Right cardiac atrium (tissue), 5 donors: ENCODE results near the gene PPP1R27. TPM values are rescaled to one million over a fixed set of nuclear protein-coding genes. Genes with fewer than 3 reads are reported as not detected.

ENCODE experiments used
- ATAC-seq, 2 donors: fragments of 200-7000 bp; cut with Tn5 transposase; one replicate each; pipeline versions ENCODE4 v1.8.0 to v1.9.1; 2020; ENCODE audit warnings: moderate library complexity in 2 of 2, mild to moderate bottlenecking in 1 of 2
- DNase-seq, 3 donors: peaks; one replicate each; pipeline ENCODE4 v3.0.0-alpha.2; 2020
- H3K27ac ChIP-seq: one replicate; pipeline ENCODE4 v1.5.1; 2013; ENCODE audit warnings: mild to moderate bottlenecking, low read length, control low read depth, moderate library complexity
- H3K27me3 ChIP-seq: one replicate; pipeline ENCODE4 v1.6.1; 2013; ENCODE audit not compliant: control insufficient read depth, insufficient read depth
- H3K4me1 ChIP-seq: one replicate; pipeline ENCODE4 v1.6.1; 2013; ENCODE audit warnings: low read length; ENCODE audit not compliant: control insufficient read depth, insufficient read depth
- H3K4me3 ChIP-seq: one replicate; pipeline ENCODE4 v1.5.1; 2013; ENCODE audit warnings: low read length, control low read depth
- H3K9me3 ChIP-seq: one replicate; pipeline ENCODE4 v1.6.1; 2013; ENCODE audit warnings: low read length; ENCODE audit not compliant: control insufficient read depth
- WGBS: extraction: QIAGEN DNeasy Blood & Tissue Kit; methylation state at CpG from one replicate; pipeline ENCODE4 v1.1.7; 2013; 5-methylcytosine and 5-hydroxymethylcytosine counted together
- intact Hi-C, 4 donors: fragments of 100-400 bp; cut with DNase I; formaldehyde crosslinking; loops; one replicate each; pipeline versions ENCODE4 v1.11.0 to v1.14.0; 2022 to 2023
- polyA plus RNA-seq: library from polyadenylated mRNA; stranded (reverse); fragments of 200-250 nt; gene quantifications from one replicate; pipeline ENCODE4 v1.2.3, GENCODE V29; 2013
- total RNA-seq, 4 donors: library from RNA; stranded (reverse); fragmentation: NEBNext Ultra II Directional; extraction: Animal tissue kit (Norgen Biotek cat#: 25700); gene quantifications; one replicate each; pipeline ENCODE4 v1.2.1, GENCODE V29; 2021
- donor health status: healthy with polysubstance abuse.
- donor health status: DM: no; HTN: yes; CAD: no.
- donor health status: DM: no; HTN: no; CAD: no.
- donor health status: DM: no; HTN: yes; CAD: no; lungs with severe emphysema.
- donor health status: DM: yes; HTN: yes; CAD: no.

PPP1R27 gene
- total and polyA plus RNA-seq, 5 donors: 0.85 TPM; not detected in 4

- Histone ChIP-seq H3K27ac (no peak overlapping the region), H3K4me3 (no peak overlapping the region), H3K4me1 (no peaks in the 10 kb centered on the region), H3K27me3 (no peaks in the 10 kb centered on the region), H3K9me3 (no peaks in the 10 kb centered on the region)
- peak in 1 of 3 donors; percentile 41 for DNase-seq
- intact Hi-C loops: no loop called here
- WGBS: 86% methylated on average over 41 of the region's 41 CpGs
- no peak for ATAC-seq
These were observed 20.8 kb downstream of the PPP1R27 start for GRCh38 chr17:81813861-81814683.

- Histone ChIP-seq H3K27ac (no peak overlapping the region), H3K4me3 (no peak overlapping the region), H3K9me3 (no peaks in the 10 kb centered on the region), H3K27me3 (no peaks in the 10 kb centered on the region), H3K4me1 (no peaks in the 10 kb centered on the region)
- DNase-seq (peak in 1 of 3 donors; percentile 38), ATAC-seq (no peak)
- 89% methylated on average over 15 of the region's 15 CpGs for WGBS
- intact Hi-C loops: no loop called here
These were observed 21.5 kb downstream of the PPP1R27 start for GRCh38 chr17:81813371-81813684.

DNA sequence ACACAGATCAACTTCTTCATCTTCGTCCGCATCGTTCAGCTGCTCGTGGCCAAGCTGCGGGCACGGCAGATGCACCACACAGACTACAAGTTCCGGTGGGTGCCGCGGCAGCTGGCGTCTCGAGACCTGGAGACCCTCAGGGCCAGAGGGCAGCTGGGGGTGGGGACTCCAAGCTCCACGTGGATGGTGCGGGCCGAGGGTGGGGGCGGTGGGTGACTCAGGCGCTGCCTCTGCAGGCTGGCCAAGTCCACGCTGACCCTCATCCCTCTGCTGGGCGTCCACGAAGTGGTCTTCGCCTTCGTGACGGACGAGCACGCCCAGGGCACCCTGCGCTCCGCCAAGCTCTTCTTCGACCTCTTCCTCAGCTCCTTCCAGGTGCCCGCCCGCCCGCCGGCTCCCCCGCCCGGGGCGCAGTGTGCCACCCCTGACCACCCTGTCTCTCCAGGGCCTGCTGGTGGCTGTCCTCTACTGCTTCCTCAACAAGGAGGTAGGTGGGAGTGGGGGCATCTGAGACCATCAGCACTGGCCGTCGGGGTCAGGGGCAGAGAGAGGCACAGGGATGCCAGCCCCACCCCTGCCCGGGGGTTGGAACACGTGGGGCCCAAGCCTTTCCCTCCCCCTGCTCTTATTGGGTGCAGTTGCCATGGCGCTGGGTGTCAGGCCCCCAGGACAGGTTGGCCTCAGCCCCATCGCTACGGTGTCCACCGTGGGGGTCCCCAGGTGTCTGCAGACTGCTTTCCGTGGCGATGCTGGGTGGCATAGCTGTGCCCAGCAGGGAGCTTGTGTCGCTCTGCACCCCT, 22.1 kb downstream of the PPP1R27 start:
- intact Hi-C loops: no loop called here
- Histone ChIP-seq H3K4me1 (no peaks in the 10 kb centered on the region), H3K9me3 (no peaks in the 10 kb centered on the region), H3K27me3 (no peaks in the 10 kb centered on the region), H3K4me3 (no peak overlapping the region), H3K27ac (no peak overlapping the region)
- 85% methylated on average over 45 of the region's 45 CpGs for WGBS
- DNase-seq (peak in 1 of 3 donors; percentile 57), ATAC-seq (no peak)

- DNase-seq (peak in 1 of 3 donors; percentile 40), ATAC-seq (no peak)
- Histone ChIP-seq H3K9me3 (no peaks in the 10 kb centered on the region), H3K27ac (no peak overlapping the region), H3K4me3 (no peak overlapping the region), H3K27me3 (no peaks in the 10 kb centered on the region), H3K4me1 (no peaks in the 10 kb centered on the region)
- 72% methylated on average over 24 of the region's 24 CpGs for WGBS
- intact Hi-C loops: no loop called here
These were observed 22.9 kb downstream of the PPP1R27 start for GRCh38 chr17:81811705-81812570.

GRCh38 chr17:81810892-81811704, 23.8 kb downstream of the PPP1R27 start:
- H3K27me3 ChIP-seq: no peaks in the 10 kb centered on the region
- 85% methylated on average over 42 of the region's 42 CpGs for WGBS

DNA sequence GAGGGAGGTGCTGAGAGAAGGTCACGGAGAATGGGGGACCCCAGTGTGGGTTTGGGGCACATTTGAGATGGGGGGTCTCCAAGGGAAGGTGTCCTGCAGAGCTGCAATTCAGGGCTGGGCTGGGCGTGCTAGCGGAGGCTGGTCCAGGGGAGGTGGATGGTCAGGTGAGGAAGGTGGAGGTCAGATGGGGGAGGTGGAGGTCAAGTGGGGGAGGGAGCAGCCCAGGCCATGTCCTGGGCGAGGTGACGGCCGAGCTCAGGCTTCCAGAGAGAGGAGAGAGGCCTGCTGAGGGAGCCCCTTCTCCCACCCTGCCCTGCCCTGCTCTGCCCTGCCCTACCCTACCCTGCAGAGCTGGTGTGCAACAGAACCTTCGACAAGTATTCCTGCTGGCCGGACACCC, 24.4 kb downstream of the PPP1R27 start:
- WGBS: 72% methylated on average over 8 of the region's 8 CpGs
- Histone ChIP-seq H3K27me3 (no peaks in the 10 kb centered on the region), H3K27ac (no peak overlapping the region), H3K9me3 (no peaks in the 10 kb centered on the region), H3K4me3 (no peak overlapping the region), H3K4me1 (no peaks in the 10 kb centered on the region)
- DNase-seq (peak in 1 of 3 donors; percentile 43), ATAC-seq (no peak)
- intact Hi-C loops: no loop called here

More at GRCh38 chr17:81810892-81811704, 23.8 kb downstream of the PPP1R27 start:
- Histone ChIP-seq H3K27ac (no peak overlapping the region), H3K9me3 (no peaks in the 10 kb centered on the region), H3K4me3 (no peak overlapping the region), H3K4me1 (no peaks in the 10 kb centered on the region)
- DNase-seq (peak in 1 of 3 donors; percentile 58), ATAC-seq (no peak)
- intact Hi-C loops: no loop called here

DNA sequence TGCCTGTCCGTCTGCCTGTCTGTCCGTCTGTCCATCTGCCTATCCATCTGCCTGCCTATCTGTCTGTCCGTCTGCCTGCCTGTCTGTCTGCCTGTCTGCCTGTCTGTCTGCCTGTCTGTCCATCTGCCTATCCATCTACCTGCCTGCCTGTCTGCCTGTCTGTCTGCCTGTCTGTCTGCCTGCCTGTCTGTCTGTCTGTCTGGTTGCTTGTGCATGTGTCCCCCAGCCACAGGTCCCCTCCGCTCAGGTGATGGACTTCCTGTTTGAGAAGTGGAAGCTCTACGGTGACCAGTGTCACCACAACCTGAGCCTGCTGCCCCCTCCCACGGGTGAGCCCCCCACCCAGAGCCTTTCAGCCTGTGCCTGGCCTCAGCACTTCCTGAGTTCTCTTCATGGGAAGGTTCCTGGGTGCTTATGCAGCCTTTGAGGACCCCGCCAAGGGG, 25.3 kb downstream of the PPP1R27 start:
- DNase-seq: no peak
- Histone ChIP-seq H3K4me3 (no peak overlapping the region), H3K27me3 (no peaks in the 10 kb centered on the region), H3K27ac (no peak overlapping the region), H3K9me3 (no peaks in the 10 kb centered on the region), H3K4me1 (no peaks in the 10 kb centered on the region)
- ATAC-seq: no peak
- intact Hi-C loops: no loop called here
- WGBS: 74% methylated on average over 7 of the region's 7 CpGs

DNA sequence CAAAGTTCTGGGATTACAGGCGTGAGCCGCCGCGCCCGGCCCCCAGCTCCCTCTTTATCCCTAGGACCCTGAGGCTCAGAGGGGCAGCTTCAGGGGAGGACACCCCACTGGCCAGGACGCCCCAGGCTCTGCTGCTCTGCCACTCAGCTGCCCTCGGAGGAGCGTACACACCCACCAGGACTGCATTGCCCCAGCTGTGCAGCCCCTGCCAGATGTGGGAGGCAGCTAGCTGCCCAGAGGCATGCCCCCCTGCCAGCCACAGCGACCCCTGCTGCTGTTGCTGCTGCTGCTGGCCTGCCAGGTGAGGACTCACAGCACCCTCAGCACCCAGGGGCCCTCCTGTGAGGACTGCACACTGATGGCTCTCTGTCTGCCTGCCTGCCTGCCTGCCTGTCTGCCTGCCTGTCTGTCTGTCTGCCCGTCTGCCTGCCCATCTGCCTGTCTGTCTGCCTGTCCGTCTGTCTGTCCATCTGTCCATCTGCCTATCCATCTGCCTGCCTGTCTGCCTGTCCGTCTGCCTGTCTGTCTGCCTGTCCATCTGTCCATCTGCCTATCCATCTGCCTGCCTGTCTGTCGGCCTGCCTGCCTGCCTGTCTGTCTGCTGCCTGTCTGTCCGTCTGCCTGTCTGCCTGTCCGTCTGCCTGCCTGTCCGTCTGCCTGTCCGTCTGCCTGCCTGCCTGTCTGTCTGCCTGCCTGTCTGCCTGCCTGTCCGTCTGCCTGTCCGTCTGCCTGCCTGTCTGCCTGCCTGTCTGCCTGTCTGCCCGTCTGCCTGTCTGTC, 25.9 kb downstream of the PPP1R27 start:
- DNase-seq: peak in 1 of 3 donors; percentile 33
- Histone ChIP-seq H3K4me1 (no peaks in the 10 kb centered on the region), H3K9me3 (no peaks in the 10 kb centered on the region), H3K27me3 (no peaks in the 10 kb centered on the region), H3K4me3 (no peak overlapping the region), H3K27ac (no peak overlapping the region)
- ATAC-seq: no peak
- 77% methylated on average over 20 of the region's 20 CpGs for WGBS
- intact Hi-C loops: no loop called here

GRCh38 chr17:81807839-81808238, 27.0 kb downstream of the PPP1R27 start:
- WGBS: 71% methylated on average over 13 of the region's 13 CpGs
- intact Hi-C loops: no loop called here
- Histone ChIP-seq H3K27me3 (no peaks in the 10 kb centered on the region), H3K4me1 (no peaks in the 10 kb centered on the region), H3K4me3 (no peak overlapping the region), H3K9me3 (no peaks in the 10 kb centered on the region), H3K27ac (no peak overlapping the region)
- ATAC-seq (no peak), DNase-seq (peak in 1 of 3 donors; percentile 51)
